NCI-H774 (cell line): ENCODE measurements around the gene SYT14.

Experiments
- DNase-seq: peaks from one replicate; lab custom pipeline; 2025; lab: John Stamatoyannopoulos, UW

The SYT14 gene

GRCh38 chr1:210207597-210208450 lies 269.8 kb downstream of the SYT14 start:
- no peak for DNase-seq

GRCh38 chr1:210213335-210213734 lies 275.3 kb downstream of the SYT14 start:
- DNase-seq = no peak

DNA sequence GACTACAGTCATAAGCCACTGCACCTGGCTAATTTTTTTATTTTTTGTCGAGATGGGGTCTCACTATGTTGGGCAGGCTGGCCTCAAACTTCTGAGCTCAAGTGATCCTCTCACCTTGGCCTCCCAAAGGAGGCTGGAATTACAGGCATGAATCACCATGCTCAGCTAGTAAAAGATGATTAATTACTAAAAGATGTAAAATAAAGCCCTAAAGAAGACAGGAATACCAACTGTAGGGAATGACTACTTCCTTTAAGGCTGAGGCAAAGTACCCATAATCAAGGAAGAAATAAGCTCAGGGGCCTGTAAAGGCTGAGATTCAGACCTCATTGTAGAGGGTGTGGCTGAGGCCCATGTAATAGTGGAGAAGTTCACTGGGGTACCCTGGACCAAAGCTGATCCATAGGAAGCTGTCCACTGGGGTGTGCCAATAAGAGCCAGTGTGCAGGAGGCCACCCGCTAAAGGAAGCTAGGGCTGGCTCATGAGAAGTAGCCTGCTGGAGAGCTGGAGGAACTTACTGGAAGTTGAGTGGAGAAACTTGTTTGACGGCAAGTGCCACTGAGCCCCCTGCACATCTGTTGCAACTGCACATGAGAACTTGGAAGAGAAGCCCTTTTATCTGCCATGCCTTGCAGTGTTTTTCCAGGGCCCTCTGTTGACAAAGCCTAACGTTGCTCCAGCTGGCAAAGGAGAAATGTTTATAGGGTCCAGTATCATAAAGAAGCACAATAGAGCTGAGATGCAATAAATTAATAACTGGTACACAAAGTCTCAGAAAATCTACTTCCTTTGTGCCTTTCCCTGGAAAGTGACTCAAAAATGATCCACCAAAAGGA lies 276.8 kb downstream of the SYT14 start:
- no peak for DNase-seq

- no peak for DNase-seq
These were observed 279.5 kb downstream of the SYT14 start for GRCh38 chr1:210217482-210217881.

GRCh38 chr1:210218047-210218446 lies 280.0 kb downstream of the SYT14 start:
- no peak for DNase-seq
